Measurements from ENCODE around the gene DNER. TPM values are rescaled to one million over a fixed set of nuclear protein-coding genes. Genes with fewer than 3 reads are reported as not detected.

DNER gene
- total and polyA plus RNA-seq, 4 donors: 0.01 TPM; not detected in 3

- TF ChIP-seq EGR1 (IDR thresholded peaks at IDR 0.05; ENCODE audit: low read depth in 2 of 2): no peak
These were observed 40.7 kb downstream of the DNER start (continued) for GRCh38 chr2:229673676-229674075.

- Histone ChIP-seq H3K4me1 (ENCODE audit: control insufficient read depth in 4 of 4, insufficient read depth in 4 of 4, low read length in 3 of 4) (no peaks in the 10 kb centered on the region), H3K4me3 (ENCODE audit: low read depth in 1 of 3, low read length in 3 of 3) (no peak overlapping the region), H3K9me3 (ENCODE audit: control insufficient read depth in 4 of 4, low read length in 3 of 4) (no peaks in the 10 kb centered on the region), H3K36me3 (ENCODE audit: control insufficient read depth in 4 of 4, insufficient read depth in 3 of 4, low read depth in 1 of 4, low read length in 3 of 4) (no peaks in the 10 kb centered on the region), H3K27me3 (ENCODE audit: control insufficient read depth in 4 of 4, insufficient read depth in 4 of 4, low read length in 3 of 4) (no peaks in the 10 kb centered on the region), H3K27ac (ENCODE audit: low read depth in 1 of 2, low read length in 2 of 2) (no peak overlapping the region), H3K9ac (ENCODE audit: low read depth in 1 of 2, low read length in 2 of 2) (no peak overlapping the region)
- no peak for TF ChIP-seq SP1 (IDR thresholded peaks at IDR 0.05)
- no peak for TF ChIP-seq EGR1 (IDR thresholded peaks at IDR 0.05; ENCODE audit: low read depth in 2 of 2)
- TF ChIP-seq, protein P1, sequence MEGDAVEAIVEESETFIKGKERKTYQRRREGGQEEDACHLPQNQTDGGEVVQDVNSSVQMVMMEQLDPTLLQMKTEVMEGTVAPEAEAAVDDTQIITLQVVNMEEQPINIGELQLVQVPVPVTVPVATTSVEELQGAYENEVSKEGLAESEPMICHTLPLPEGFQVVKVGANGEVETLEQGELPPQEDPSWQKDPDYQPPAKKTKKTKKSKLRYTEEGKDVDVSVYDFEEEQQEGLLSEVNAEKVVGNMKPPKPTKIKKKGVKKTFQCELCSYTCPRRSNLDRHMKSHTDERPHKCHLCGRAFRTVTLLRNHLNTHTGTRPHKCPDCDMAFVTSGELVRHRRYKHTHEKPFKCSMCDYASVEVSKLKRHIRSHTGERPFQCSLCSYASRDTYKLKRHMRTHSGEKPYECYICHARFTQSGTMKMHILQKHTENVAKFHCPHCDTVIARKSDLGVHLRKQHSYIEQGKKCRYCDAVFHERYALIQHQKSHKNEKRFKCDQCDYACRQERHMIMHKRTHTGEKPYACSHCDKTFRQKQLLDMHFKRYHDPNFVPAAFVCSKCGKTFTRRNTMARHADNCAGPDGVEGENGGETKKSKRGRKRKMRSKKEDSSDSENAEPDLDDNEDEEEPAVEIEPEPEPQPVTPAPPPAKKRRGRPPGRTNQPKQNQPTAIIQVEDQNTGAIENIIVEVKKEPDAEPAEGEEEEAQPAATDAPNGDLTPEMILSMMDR (IDR thresholded peaks at IDR 0.05; ENCODE audit: low read depth, low read length, missing input control): no peak
- no peak for TF ChIP-seq FOXA1 (IDR thresholded peaks at IDR 0.05)
- TF ChIP-seq NR2F2 (IDR thresholded peaks at IDR 0.05): no peak
- no peak for DNase-seq (ENCODE audit: low spot score)
- WGBS: 54% methylated on average over 8 of the region's 8 CpGs
These were observed 42.3 kb downstream of the DNER start for GRCh38 chr2:229672021-229672420.

GRCh38 chr2:229669841-229670240 lies 44.5 kb downstream of the DNER start:
- Histone ChIP-seq H3K4me3 (ENCODE audit: low read depth in 1 of 3, low read length in 3 of 3) (no peak overlapping the region), H3K27me3 (ENCODE audit: control insufficient read depth in 4 of 4, insufficient read depth in 4 of 4, low read length in 3 of 4) (no peaks in the 10 kb centered on the region), H3K36me3 (ENCODE audit: control insufficient read depth in 4 of 4, insufficient read depth in 3 of 4, low read depth in 1 of 4, low read length in 3 of 4) (no peaks in the 10 kb centered on the region), H3K27ac (ENCODE audit: low read depth in 1 of 2, low read length in 2 of 2) (no peak overlapping the region), H3K9ac (ENCODE audit: low read depth in 1 of 2, low read length in 2 of 2) (no peak overlapping the region), H3K4me1 (ENCODE audit: control insufficient read depth in 4 of 4, insufficient read depth in 4 of 4, low read length in 3 of 4) (no peaks in the 10 kb centered on the region), H3K9me3 (ENCODE audit: control insufficient read depth in 4 of 4, low read length in 3 of 4) (no peaks in the 10 kb centered on the region)
- TF ChIP-seq JUND (IDR thresholded peaks at IDR 0.05) (no peak), ZBTB33 (IDR thresholded peaks at IDR 0.05) (no peak), MAX (IDR thresholded peaks at IDR 0.05) (no peak), HNF4G (IDR thresholded peaks at IDR 0.05) (no peak), RAD21 (IDR thresholded peaks at IDR 0.05) (no peak), ATF3 (IDR thresholded peaks at IDR 0.05) (no peak), YY1 (IDR thresholded peaks at IDR 0.05) (no peak), TAF1 (conservative IDR thresholded peaks at IDR 0.05) (no peak), HNF4A (conservative IDR thresholded peaks at IDR 0.05) (no peak), NR2F2 (IDR thresholded peaks at IDR 0.05) (no peak)
- TF ChIP-seq, protein P1 (IDR thresholded peaks at IDR 0.05; ENCODE audit: low read depth, low read length, missing input control): no peak
- DNase-seq (ENCODE audit: low spot score): no peak
- WGBS: 52% methylated on average over 3 of the region's 3 CpGs
